Measurements from ENCODE around the gene CD276.
"Not testable (repeated sequence)": the region's sequence is repeated elsewhere in the genome, so short reads cannot be mapped to it uniquely, and the experiment has no call there.

Gene CD276

DNA sequence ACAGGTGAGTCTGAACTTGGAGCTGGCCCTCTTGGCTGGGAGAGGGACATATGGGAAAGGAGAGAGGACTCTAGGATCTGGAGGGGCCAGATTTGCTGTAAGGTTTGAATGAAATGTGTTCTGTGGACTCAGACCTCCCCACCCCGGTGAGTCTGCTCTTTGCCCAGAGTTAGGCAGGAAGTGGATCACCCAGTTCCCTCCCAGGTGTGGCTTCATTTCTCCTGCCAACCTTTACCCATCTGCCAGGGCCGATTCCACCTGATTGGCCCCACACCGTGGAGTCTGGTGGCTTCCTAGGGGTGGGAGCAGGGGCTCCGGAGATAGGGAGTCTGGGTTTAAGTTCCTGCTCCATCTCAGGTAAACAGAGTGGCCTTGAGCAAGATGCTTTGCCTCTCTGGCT is 25.5 kb downstream of the CD276 start:
- no peak for DNase-seq (ENCODE audit: low read depth)

DNA sequence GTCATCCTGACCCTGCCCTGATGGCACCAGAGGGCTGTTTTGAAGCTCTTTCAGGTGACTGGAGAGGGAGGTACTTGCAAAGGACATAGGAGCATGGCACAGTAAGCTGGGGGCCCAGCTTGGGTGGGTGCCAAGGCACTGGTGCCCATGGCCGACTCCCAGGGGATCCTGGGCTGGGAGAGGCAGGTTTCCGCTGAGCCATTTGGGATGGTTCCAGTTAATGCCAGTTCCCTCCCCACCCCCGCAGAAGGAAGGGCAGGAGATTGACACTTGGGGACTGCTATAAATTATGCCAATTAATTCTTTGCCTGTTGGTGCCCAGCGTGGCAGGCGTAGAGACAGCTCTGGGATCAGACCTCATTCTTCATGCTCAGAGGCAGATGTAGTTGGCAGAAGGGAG is 26.1 kb downstream of the CD276 start:
- DNase-seq (ENCODE audit: low read depth): no peak

DNA sequence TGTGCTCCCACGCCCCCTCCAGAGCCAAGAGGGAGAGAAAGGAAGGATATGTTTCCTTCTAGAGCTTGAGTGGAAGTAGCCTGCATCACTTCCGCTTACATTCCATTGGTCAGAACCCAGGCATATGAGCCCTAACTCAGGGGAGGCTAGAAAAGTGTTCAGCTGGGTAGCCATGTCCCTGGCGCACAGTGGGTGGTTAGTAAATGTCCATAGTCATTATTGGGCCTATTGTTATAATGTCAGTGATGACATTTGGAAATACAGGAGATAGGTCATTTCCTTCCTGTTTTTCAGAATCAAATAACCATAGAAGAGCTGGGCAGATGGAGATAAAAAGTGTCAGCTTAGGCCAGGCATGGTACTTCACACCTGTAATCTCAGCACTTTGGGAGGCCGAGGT is 27.3 kb downstream of the CD276 start:
- no peak for DNase-seq (ENCODE audit: low read depth)

DNA sequence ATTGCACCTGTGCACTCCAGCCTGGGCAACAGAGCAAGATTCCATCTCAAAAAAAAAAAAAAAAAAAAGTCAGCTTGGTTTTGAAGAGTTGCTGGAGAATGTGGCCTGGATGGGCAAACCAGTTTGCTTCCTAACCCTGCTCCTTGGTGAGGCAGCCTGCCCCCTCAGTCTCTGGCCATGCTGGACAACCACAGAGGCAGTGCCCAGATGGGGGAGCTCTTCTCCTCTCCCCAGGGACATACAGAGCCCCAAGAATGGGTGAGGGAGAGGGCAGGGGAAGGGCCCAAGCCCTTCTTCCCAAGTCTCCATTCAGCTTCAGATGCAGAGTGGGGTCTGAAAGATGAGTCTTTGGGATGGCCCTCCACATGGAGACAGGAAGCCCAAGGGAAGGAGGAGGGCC is 27.9 kb downstream of the CD276 start:
- no peak for DNase-seq (ENCODE audit: low read depth)

DNA sequence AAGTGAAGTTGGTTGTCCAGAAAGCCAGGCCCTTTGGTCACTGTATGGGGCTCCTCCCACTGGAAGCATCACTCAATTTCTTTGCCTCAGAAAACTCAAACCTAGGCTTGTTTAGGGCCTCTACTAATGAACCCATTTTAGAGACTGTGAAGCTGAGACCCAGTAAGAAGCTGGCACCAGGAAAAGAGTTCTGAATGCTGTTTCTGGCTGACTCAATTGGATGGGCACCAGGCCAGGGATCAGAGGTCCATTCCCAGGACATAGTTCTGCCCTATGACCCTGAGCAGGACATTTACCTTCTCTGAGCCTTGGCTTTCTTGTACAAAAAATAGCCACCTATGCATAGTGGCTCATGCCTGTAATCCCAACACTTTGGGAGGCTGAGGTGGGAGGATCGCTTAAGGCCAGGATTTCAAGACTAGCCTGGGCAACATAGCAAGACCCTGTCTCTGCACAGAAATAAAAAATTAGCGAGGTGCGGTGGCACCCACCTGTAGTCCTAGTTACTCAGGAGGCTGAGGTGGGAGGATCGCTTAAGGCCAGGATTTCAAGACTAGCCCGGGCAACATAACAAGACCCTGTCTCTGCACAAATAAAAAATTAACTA is 30.6 kb downstream of the CD276 start:
- no peak for DNase-seq (ENCODE audit: low read depth)

DNA sequence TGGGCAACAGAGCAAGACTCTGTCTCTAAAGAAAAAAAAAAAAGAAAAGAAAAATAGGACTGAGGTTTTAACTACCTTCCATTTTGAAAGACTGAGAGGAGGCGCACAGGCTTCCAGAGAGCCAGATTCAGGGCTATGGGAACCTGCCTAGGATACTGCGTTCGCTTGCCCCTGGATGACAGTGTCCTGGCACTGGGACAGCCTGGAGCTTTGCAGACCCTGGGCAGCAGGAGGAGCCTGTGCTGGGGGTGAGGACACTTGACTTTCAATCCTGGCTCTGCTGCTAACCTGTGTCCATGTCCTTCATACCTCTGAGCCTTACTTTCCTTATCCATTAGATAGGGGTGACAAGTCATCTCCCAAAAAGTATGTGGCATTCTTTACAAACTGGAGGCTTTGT is 31.2 kb downstream of the CD276 start:
- no peak for DNase-seq (ENCODE audit: low read depth)

DNA sequence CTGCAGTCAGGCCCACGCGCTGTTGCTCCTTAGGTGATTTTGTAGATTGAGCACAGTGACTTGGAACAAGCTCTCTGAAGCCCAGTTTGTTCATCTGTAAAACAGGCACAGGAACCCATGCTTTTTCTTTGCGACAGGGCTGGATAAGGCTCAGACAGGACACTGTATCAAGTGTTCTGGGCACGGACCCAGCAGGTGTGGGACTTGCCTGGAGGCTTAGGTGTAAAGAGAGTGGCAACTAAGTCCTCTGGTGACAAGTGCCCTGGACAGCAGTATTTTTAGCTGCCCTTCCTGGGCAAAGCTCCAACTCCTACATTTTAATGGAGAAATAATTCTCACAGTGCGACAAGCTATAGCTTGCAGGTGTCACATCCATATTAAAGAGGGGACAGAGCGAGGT is 32.2 kb downstream of the CD276 start:
- no peak for DNase-seq (ENCODE audit: low read depth)

DNA sequence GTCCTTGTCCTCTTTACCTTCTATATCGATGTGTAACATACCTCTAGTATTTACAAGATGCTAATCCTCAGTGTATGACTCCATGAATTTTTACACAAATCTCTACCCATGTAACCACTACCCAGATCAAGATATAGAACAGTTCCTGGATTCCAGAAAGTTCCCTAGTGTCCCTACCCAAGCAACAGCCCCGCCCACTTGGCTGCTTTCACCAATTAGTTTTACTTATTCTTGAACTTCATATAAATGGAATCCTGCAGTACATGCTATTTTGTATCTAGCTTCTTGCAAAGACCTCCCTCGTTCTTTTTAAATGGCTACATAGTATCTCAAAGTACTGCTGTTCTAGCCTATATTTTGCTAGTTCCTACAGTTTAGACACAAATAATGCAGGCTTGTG is 33.0 kb downstream of the CD276 start:
- DNase-seq (ENCODE audit: low read depth): no peak

DNA sequence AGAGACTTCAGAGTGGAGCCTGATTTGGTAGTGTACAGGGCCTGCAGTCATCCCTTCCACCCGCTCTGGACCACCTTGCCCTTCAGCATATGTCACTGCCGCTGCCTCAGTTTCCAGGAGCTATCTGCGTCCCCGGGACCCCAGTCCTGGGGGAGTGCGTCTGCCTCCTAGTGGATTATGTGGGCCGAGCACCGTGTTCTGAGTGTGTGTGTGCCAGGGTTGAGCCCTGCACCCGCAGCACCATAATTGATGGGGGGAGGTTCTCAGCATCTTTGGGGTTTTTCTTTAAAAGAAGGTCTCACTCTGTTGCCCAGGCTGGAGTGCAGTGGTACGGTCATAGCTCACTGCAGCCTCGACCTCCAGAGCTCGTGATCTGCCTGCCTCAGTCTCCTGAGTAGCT is 33.6 kb downstream of the CD276 start:
- DNase-seq (ENCODE audit: low read depth): no peak

DNA sequence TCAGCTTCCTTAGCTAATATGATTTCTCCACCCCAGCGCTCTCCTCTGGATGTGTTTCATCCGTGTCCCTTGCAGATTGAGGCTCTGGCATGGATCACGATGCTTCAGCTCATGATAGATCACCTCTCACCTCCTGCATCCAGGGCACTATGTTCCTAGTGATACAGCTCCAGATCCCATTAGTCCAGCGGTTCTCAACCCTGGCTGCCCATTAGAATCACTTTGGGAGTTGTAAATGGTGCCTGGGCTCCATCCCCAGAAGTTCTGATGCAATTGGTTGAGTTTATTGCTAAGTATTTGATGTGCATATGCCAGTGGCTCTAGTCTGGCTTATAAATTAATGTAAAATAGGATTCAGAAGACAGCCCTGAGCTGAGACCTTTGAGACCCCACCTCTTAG is 34.5 kb downstream of the CD276 start:
- DNase-seq (ENCODE audit: low read depth): no peak

DNA sequence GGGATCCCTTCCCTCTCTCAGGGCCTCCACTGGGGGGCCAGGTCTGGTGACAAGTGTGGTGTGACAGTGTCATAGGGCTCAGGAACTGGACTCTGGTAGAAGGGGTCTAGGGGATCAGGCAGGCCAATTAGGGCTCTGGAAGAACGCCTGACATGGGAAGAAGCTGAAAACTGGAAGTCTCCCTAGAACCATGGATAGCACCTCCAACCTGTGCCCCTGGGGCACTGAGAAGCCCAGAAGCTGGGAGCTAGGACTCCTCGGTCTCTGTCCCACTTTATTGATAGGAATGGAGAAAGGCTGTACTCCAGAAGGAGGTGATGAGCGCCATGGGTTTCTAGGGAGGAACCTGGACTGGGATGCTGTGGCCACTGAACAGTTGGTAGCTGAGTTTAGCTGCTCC is 38.2 kb downstream of the CD276 start:
- no peak for DNase-seq (ENCODE audit: low read depth)

DNA sequence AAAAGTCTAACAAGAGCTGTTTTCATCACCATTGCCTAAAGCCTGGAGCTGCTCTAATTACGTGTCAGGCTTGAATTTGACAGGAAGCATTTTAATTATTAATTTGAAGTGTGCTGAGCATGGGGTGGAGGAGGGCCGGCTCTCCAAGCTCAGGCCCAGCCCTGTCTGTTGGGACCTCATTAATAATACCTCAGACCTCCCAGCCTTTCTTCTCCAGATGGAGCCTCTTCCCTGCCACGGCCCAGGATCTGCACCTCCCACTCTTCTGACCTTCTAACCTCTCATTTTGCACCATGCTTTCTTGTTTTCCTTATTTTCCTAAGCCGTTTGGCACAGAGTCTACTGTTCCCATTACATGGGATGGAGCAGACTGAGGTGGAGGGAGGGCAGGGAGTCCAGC is 39.0 kb downstream of the CD276 start:
- no peak for DNase-seq (ENCODE audit: low read depth)

DNA sequence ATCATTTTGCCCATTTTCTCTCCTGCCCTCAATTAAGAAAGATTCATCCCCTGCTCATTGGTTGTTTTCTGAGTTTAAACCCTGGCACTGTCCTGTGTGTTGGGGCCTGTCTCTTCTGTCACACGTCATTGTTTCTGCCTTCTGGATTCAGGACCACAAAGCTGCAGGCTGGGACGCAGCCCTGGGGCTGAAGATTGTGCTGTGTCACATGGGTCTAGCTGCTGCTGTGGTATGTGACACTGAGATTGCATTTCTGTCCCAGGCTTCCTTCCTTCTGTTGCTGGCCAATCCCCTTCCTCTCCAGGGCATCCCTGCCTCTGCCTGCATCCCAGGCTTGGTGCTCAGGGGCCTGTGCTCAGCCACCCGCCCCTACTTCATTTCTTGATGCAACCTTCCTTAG is 40.0 kb downstream of the CD276 start:
- DNase-seq (ENCODE audit: low read depth): no peak

DNA sequence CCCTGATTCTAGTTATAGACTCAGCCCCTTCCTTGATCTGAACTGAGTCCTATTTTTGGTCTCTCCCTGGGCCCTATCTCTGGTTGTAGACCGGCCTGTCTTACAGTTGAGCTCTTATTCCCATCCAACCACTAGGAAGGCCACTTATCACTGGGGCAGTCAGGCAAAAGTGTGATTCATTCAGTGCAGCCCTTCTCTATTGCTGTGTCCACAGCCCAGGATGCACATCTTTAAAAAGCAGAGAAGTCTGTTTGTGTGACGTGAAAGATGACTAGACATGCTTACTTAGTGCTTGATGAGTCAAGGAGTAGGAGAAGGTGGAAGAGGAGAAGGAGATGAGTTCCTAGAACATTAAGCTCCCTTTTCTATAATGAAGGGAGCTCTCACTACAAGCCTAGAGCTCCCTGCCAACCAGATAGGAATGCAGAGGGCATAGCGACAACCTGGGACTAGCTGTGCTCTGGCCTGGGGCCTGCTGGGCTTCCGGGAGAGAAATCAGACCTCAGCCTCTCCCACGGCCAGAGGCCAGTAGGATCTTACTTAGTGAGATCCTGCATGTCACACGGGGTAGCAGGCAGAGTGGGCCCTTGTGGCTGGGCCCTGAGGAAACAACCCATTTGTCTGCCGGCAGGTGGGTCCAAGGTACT is 43.3 kb downstream of the CD276 start:
- DNase-seq (ENCODE audit: low read depth): no peak

DNA sequence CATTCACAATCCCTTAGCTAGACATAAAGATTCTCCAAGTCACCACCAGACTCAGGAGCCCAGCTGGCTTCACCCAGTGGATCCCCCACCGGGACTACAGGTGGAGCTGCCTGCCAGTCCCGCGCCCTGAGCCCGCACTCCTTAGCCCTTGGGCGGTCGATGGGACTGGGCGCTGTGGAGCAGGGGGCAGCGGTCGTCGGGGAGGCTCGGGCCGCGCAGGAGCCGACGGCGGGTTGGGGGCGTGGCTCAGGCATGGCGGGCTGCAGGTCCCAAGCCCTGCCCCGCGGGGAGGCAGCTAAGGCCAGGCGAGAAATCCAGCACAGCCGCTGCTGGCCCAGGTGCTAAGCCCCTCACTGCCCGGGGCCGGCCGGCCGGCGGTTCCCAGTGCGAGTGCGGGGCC is 47.9 kb downstream of the CD276 start:
- not testable (repeated sequence) for DNase-seq (ENCODE audit: low read depth)

DNA sequence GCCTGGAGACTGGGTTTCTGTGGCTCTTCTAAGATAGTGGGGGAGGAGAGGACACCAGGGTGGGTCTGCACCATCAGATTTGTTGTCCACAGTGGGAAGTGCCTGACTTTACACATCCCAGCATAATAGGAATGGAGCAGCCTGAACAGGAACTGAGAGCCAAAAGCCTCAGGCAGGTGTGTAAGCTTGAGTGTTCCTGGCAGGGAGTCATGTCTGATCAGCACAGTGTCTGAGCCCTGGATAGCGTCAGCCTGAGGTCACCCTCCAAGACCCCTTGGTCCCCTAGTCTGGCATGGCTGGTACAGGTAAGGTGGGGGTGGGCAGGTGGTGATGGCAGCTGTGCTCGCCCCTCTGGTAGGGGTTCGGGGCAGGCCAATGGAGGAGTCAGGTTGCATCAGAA is 48.7 kb downstream of the CD276 start:
- DNase-seq (ENCODE audit: low read depth): no peak

DNA sequence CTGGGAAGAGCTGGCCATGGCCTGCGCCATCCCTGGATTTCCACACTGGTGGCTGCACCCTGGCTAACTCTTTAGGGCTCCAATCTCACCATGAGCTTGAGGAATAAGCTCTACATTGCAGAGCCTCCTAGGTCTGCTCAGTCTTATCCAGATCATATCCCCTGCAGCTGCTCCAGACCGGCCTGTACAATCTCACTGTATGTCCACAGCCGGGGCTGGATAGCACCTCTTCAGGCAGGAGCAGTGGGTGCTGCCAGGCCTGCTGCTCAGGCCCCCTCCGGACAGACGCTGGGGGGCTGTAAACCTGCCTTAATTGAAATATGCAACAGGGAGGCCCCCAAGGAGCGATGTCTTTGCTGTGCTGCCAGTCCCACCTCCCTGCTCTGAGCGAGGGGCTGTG is 53.4 kb downstream of the CD276 start:
- no peak for DNase-seq (ENCODE audit: low read depth)

DNA sequence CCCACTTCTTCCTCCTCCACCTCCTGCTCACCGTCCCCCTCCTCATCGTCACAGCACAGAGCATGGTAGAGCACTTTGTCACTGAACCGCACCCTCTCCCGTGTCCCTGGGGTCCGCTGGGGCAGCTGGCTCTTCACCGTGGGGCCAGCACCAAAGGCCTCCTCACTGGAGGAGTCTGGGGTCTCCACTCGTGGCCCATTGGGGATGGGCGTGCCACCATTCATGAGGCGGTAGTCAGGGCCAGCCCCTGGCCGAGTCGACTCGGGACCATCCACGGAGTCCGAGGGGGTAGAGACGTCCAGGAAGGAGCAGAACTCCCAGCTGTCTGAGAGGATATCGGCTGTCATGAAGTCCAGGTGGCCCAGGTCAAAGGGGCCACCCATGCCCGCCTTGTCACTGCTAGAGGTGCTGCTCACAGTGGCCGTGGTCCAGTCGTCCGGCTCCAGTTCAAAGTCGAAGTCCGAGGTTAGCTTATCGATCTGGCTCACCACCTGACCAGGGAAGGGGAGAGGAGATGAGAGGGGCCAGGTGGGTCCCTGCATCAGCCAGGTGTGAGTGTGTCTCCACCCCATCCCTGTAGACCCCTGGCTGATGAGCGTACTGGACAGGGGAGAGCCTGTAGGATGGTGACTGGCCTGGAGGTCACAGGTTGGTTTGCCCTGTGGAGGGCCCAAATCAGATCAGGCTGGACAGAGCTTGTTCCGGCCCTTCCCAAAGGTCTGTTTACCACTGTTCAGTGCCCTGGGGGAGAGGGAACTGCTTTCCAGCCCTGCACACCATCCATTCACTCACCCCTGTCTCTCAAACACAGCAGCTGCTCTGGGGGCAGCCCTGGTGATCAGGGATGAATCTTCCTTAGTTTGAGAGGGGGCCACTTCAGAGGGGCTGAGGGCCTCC is 56.2 kb downstream of the CD276 start:
- no peak for DNase-seq (ENCODE audit: low read depth)

DNA sequence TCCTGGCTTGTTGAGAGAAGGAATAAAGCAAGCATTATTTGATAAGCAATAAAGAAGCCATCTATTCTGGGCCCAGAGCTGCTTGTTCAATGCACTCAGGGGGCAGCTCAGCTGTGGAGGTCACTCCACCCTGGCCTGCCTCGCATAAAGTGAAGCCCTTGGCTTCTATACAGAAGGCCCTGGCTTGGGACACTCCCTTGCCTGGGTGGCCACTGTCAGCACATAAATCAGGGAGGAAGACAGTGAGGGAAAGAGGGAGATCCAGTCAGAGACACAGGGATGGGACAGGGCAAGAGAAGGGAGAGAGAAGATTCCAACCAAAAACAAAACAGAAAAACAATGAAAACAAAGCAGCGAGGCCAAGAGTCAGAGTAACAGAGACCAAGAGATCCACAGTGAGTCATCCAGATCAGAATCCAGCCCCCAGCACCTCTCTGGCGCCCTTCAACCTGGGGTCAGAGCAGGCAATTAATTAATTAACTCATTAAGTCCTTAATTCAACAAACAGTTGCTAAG is 57.2 kb downstream of the CD276 start:
- no peak for DNase-seq (ENCODE audit: low read depth)

DNA sequence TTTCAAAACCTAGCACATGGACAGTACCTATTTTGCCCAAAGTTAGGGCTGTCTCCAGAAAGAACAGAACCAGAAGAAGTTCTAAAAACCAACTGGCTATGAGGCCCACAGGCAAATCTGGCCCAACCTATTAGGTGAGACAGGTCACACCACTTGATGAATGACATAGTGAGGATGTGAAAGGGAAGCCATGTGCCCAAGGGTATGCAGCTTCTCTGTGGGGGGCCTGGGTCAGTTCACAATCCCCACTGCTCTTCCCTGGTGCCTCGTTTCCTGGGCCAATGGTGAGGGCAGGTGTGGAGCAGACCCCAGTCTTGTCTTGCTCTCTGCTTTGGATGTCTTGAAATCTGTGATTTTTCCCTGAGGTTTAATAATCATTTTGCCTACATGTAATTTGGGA is 60.1 kb downstream of the CD276 start:
- no peak for DNase-seq (ENCODE audit: low read depth)

DNA sequence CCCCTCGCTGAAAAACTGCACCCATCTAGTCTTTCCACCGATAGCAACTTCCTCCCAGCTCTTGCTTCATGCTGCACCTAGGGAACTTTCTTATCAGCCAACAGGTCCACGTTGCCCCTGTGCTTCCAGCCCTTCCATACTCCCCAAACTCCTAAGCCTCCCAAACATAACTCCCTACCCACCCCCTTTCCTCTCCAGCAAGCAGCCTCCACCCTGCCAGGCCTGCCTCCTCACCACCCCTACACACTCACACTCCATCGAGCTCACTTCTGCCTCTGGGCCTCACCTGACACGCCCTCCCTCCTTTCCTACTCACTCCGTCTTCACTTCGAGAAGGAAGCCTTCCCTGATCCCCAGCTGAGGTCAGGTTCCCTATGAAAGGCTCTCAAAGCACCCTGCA is 60.9 kb downstream of the CD276 start:
- no peak for DNase-seq (ENCODE audit: low read depth)

DNA sequence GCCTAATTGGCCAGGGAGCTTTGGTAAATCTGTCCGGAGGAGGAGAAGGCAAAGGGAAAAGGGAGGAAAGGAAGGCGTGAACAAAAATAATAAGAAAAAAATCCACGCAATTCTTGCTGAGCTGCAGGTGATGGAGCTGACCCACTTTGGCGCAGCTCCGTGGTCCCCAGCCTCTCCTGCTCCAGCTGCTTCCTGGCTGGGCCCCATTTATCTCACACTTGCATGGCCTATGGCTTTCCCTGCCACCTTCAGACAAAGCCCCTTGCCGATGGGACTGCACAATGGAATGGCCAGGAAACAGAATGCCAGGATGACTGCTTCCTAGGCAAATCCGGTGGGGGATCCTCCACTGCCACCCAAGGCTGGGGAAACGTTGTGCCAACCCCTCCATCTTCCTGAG is 62.1 kb downstream of the CD276 start:
- DNase-seq (ENCODE audit: low read depth): no peak

DNA sequence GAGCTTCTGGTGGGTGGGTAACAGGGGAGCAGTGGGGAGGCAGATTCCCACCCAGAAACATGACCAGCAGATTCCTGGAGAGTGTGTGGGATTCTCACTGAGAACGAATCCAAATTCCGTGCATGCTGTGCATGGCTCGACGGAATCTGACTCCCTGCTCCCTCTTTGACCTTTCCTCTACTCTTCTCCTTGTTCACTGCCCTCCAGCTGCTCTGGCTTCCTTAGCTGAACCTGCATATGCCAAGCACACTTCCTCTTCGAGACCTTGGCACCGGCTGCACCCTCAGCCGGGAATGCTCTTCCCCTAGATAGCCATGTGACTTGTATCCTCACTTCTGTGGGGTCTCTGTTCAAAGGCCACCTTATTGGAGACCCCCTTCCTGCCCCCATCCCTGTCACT is 62.7 kb downstream of the CD276 start:
- no peak for DNase-seq (ENCODE audit: low read depth)

Measured in stimulated activated CD4-positive, alpha-beta T cell treated with anti-CD3 and anti-CD28 coated beads, Interleukin-2, amount 100 ng/mL, for 4 hours (primary cell).